Putamen (tissue), 1 donor: ENCODE results near the gene IFI44.

Experiments
- DNase-seq: peaks from one replicate; pipeline ENCODE4 v3.0.0-alpha.2; 2016; ENCODE audit warnings: low spot score

The IFI44 gene, protein sequence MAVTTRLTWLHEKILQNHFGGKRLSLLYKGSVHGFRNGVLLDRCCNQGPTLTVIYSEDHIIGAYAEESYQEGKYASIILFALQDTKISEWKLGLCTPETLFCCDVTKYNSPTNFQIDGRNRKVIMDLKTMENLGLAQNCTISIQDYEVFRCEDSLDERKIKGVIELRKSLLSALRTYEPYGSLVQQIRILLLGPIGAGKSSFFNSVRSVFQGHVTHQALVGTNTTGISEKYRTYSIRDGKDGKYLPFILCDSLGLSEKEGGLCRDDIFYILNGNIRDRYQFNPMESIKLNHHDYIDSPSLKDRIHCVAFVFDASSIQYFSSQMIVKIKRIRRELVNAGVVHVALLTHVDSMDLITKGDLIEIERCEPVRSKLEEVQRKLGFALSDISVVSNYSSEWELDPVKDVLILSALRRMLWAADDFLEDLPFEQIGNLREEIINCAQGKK

DNA sequence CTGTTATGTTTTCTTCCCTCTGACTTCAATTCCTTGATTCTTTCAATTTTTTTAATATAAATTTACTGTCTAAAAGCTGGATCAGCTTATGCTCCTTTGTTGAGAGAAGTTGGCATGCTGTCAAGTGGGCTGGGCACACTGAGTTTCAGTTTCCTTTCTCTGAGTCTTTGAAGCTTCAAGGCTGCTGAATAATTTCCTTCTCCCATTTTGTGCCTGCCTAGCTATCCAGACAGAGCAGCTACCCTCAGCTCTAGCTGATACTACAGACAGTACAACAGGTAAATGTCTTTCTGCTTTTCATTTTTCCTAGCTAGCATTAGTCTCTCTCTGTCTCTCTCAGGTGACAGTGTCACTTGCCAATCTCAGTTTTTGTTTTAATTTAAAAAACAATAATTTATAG lies at the start of gene IFI44:
Gene IFI44 (plus strand): TSS at position 204 of the 400 bp plus-strand sequence. CDS start 365 bp downstream, outside the sequence.
- peak; percentile 73 for DNase-seq

- DNase-seq = no peak
These were observed 48.6 kb upstream of the IFI44 start for GRCh38 chr1:78601068-78601467.

GRCh38 chr1:78603206-78603605 lies 46.4 kb upstream of the IFI44 start:
- DNase-seq = no peak

- DNase-seq = no peak
These were observed 45.0 kb upstream of the IFI44 start for GRCh38 chr1:78604643-78605042.

- DNase-seq = no peak
These were observed 43.4 kb upstream of the IFI44 start for GRCh38 chr1:78606274-78606673.

GRCh38 chr1:78607334-78607927 lies 42.2 kb upstream of the IFI44 start:
- no peak for DNase-seq

DNA sequence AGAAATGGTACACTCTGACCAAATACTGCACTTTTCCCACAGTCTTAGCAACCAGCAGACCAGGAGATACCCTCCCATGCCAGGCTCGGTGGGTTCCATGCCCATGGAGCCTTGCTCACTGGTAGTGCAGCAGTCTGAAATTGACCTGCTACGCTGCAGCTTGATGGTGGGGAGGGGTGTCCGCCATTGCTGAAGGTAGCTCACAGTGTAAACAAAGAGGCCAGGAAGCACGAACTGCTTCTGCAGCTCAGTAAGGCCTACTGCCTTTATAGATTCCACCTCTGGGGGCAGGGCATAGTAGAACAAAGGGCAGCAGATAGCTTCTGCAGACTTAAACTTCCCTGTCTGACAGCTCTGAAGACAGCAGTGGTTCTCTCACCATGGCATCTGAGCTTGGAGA lies 41.7 kb upstream of the IFI44 start:
- no peak for DNase-seq

GRCh38 chr1:78617615-78618026 lies 32.0 kb upstream of the IFI44 start:
- peak; percentile 89 for DNase-seq

DNA sequence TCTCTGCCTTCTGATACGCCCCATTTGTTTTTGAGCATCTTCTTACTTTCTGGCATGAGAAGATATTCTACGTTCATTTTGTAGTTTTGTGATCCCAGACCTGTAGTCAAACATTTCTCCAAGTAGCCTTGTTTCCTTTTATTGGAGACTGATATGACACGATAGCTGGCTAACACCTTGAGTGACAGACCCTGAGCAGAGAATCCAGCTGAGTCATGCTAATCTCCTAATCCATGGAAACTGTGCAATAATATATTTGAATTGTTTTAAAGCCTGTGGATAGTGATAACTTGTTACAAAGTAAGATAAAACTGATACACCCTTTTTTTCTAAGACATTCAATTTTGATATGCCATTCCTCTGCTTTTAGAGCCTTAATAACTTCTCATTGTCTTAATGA lies 30.6 kb upstream of the IFI44 start:
- DNase-seq = no peak

GRCh38 chr1:78619446-78619802 lies 30.2 kb upstream of the IFI44 start:
- no peak for DNase-seq

DNA sequence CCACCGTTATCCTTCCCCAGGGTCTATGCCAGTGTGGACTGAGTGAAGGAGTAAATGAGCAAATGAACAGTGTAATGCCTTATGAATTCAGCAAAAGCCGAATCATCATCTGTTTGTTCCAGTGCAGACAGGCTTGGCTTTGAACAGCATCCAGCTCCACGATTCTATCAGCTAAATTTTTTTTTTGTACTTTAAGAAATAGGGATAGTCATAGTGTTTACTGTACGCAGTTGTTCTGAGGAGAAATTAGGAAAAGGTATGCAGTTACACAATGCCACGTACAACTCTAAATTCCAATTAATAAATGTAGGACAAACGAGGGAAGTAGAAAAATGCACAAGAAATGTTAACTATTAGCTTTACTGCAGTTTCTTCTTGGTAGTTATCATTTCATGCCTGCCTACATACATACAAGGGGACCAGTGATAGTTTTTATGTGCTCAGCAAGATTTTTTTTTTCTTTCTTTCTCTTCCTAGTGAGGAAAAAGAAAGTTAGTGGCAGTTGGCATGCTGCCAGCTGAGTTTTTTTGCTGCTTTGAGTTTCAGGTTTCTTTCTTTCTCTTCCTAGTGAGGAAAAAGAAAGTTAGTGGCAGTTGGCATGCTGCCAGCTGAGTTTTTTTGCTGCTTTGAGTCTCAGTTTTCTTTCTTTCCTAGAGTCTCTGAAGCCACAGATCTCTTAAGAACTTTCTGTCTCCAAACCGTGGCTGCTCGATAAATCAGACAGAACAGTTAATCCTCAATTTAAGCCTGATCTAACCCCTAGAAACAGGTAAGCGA lies 29.6 kb upstream of the IFI44 start, which contains the start of gene IFI44L:
Gene IFI44L (plus strand): TSS at position 646 of the 777 bp plus-strand sequence. CDS start 7,468 bp downstream, outside the sequence.
- DNase-seq = no peak

DNA sequence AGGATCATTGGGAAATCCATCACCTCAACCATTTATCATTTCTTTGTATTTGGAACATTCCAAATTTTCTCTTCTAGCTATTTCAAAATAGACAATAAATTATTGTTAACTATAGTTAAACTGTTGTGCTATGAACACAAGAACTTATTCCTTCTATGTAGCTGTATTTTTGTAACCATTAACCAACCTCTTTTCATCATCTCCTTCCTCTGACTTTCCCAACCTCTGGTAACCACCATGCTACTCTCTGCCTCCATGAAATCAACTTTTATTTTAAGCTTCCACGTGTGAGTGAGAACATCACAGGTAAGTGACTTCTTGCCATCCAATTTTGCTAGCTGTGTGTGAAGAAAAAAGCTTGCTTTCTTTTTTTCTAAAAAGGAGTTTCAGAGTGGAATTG lies 29.0 kb upstream of the IFI44 start:
- no peak for DNase-seq

- no peak for DNase-seq
These were observed 27.1 kb upstream of the IFI44 start for GRCh38 chr1:78622548-78622947.

GRCh38 chr1:78624035-78624434 lies 25.6 kb upstream of the IFI44 start:
- DNase-seq = no peak

- DNase-seq = no peak
These were observed 22.3 kb upstream of the IFI44 start for GRCh38 chr1:78627321-78627720.

- no peak for DNase-seq
These were observed 19.0 kb upstream of the IFI44 start for GRCh38 chr1:78630600-78630999.

GRCh38 chr1:78633209-78633608 lies 16.4 kb upstream of the IFI44 start:
- DNase-seq = no peak

DNA sequence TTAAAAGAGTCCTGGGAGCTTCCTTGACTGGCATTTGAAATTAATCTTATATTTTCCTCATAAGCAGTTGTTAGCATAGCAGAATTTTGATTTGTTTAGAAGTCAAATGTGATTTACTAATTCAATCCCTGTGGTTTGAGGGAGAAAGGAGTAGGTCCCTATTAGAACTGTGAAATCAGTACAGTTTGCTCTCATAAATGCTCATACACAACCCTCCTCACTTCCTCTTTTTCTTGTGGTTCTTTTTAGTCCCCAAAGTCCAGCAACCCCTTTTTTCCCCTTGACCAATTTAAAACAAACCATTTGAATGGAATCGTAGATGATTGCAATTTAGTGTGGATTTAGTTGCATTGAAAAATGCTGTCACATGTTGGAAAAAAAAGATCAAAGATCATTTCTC lies 9.2 kb upstream of the IFI44 start:
- no peak for DNase-seq

DNA sequence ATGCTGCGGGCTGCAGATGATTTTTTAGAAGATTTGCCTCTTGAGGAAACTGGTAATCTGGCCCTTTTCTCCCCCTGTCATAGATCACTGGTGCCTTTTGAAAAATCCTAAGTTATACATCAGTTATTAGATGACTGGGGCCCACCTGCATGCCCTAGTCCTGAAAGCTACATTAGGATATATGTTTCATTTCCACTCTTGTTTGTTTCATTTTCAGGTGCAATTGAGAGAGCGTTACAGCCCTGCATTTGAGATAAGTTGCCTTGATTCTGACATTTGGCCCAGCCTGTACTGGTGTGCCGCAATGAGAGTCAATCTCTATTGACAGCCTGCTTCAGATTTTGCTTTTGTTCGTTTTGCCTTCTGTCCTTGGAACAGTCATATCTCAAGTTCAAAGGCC lies 8.1 kb upstream of the IFI44 start:
- no peak for DNase-seq

DNA sequence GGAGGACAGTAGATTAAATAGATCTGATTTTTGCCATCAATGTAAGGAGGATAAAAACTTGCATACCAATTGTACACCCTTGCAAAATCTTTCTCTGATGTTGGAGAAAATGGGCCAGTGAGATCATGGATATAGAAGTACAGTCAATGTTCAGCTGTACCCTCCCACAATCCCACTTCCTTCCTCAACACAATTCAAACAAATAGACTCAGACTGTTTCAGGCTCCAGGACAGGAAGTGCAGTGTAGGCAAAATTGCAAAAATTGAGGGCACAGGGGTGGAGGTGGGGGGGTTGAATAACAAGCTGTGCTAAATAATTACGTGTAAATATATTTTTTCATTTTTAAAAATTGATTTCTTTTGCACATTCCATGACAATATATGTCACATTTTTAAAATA lies 3.9 kb upstream of the IFI44 start:
- no peak for DNase-seq

DNA sequence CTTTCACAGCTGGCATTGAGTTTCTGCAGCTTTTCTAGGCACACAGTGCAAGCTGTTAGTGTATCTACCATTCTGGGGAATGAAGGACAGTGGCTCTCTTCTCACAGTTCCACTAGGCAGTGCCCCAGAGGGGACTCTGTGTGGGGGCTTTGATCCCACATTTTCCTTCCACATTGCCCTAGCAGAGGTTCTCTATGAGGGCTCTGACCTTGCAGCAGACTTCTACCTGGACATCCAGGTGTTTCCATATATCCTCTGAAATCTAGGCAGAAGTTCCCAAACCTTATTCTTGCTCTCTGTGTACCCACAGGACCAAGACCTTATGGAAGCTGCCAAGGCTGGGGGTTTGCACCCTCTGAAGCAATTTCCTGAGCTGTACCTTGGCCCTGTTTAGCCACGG lies 2.4 kb upstream of the IFI44 start:
- no peak for DNase-seq

DNA sequence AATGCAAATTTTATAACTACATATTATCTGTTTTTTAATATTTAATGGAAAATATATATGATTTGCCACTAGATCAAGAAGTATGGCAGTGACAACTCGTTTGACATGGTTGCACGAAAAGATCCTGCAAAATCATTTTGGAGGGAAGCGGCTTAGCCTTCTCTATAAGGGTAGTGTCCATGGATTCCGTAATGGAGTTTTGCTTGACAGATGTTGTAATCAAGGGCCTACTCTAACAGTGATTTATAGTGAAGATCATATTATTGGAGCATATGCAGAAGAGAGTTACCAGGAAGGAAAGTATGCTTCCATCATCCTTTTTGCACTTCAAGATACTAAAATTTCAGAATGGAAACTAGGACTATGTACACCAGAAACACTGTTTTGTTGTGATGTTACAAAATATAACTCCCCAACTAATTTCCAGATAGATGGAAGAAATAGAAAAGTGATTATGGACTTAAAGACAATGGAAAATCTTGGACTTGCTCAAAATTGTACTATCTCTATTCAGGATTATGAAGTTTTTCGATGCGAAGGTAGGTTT lies 556 bp downstream of the IFI44 start:
- DNase-seq = no peak

- DNase-seq = no peak
These were observed 1.6 kb downstream of the IFI44 start for GRCh38 chr1:78651241-78651640.
